ENCODE data around the gene SUSD5. TPM values are rescaled to one million over a fixed set of nuclear protein-coding genes. Genes with fewer than 3 reads are reported as not detected.

SUSD5 gene
- total and polyA plus RNA-seq, 2 of the 13 experiments (the other 11 are each of a cell fraction or from before 2014, with no cell fraction given) = not detected

- TF ChIP-seq AHDC1 (CRISPR knock-in tag; IDR thresholded peaks at IDR 0.05; ENCODE audit: borderline replicate concordance) = peak; percentile 77; the same call in 1 of the 2 replicates
- TF ChIP-seq ATF3 (CRISPR knock-in tag; IDR thresholded peaks at IDR 0.05) = peak; percentile 96
- peak; percentile 97 for TF ChIP-seq HNF4A (CRISPR knock-in tag; IDR thresholded peaks at IDR 0.05)
- 0 out of 2 replicates have a peak, but pooled peaks have one; percentile 38 for TF ChIP-seq IRF2 (CRISPR knock-in tag; IDR thresholded peaks at IDR 0.05)
- TF ChIP-seq MED1 (CRISPR knock-in tag; IDR thresholded peaks at IDR 0.05) = peak; percentile 69
- TF ChIP-seq ZNF367 (CRISPR knock-in tag; IDR thresholded peaks at IDR 0.05; ENCODE audit: borderline replicate concordance) = no peak
- TF ChIP-seq ZNF30 (CRISPR knock-in tag; IDR thresholded peaks at IDR 0.05) = no peak
- TF ChIP-seq JARID2 (CRISPR knock-in tag; IDR thresholded peaks at IDR 0.05; ENCODE audit: insufficient replicate concordance) = no peak
- TF ChIP-seq TEAD3 (CRISPR knock-in tag; optimal IDR thresholded peaks at IDR 0.05; ENCODE audit: borderline replicate concordance) = peak; percentile 97
- TF ChIP-seq IKZF5 (CRISPR knock-in tag; IDR thresholded peaks at IDR 0.05) = peak; percentile 69; the same call in 1 of the 2 replicates
- no peak for TF ChIP-seq NR3C1 (CRISPR knock-in tag; IDR thresholded peaks at IDR 0.05)
- TF ChIP-seq ARID3A (IDR thresholded peaks at IDR 0.05; ENCODE audit: low read depth, low read length) = 0 out of 2 replicates have a peak, but pooled peaks have one; percentile 27
- TF ChIP-seq ZNF788 (CRISPR knock-in tag; IDR thresholded peaks at IDR 0.05; ENCODE audit: borderline replicate concordance) = 0 out of 2 replicates have a peak, but pooled peaks have one; percentile 46
- no peak for TF ChIP-seq PLRG1 (conservative IDR thresholded peaks at IDR 0.05)
- TF ChIP-seq KLF9 (CRISPR knock-in tag; IDR thresholded peaks at IDR 0.05; ENCODE audit: low read depth) = no peak
- peak; percentile 85 for TF ChIP-seq SALL1 (CRISPR knock-in tag; IDR thresholded peaks at IDR 0.05)
- TF ChIP-seq TBL1XR1 (IDR thresholded peaks at IDR 0.05; ENCODE audit: borderline replicate concordance, low read length, partially characterized antibody) = peak; percentile 20
- TF ChIP-seq BCL6 (CRISPR knock-in tag; IDR thresholded peaks at IDR 0.05) = peak; percentile 42; the same call in 1 of the 2 replicates
- peak; percentile 67; the same call in 1 of the 2 replicates for TF ChIP-seq ZMAT3 (CRISPR knock-in tag; conservative IDR thresholded peaks at IDR 0.05)
- no peak for TF ChIP-seq PAF1 (CRISPR knock-in tag; IDR thresholded peaks at IDR 0.05)
- TF ChIP-seq ZNF670 (CRISPR knock-in tag; IDR thresholded peaks at IDR 0.05; ENCODE audit: borderline replicate concordance) = no peak
- TF ChIP-seq MATR3 (CRISPR knock-in tag; IDR thresholded peaks at IDR 0.05) = no peak
Measured at GRCh38 chr3:33186524-33187367, 31.9 kb downstream of the SUSD5 start (continued).
